Adipocyte (in vitro differentiated cells): ENCODE measurements around the gene LMOD3.

Experiments used
- DNase-seq: peaks from one replicate; pipeline ENCODE4 v3.0.0-alpha.2; 2015; ENCODE audit warnings: low read depth
- H3K27me3 ChIP-seq: replicated peaks from 2 replicates; pipeline ENCODE4 v1.7.0; 2013; ENCODE audit warnings: mild to moderate bottlenecking, low read length, moderate library complexity; ENCODE audit not compliant: control insufficient read depth, insufficient read depth
- H3K36me3 ChIP-seq: 2 replicates; pipeline ENCODE4 v1.7.0; 2013; ENCODE audit warnings: low read length, mild to moderate bottlenecking, moderate library complexity; ENCODE audit not compliant: control insufficient read depth, insufficient read depth, severe bottlenecking
- H3K4me1 ChIP-seq: 2 replicates; pipeline ENCODE4 v1.7.0; 2013; ENCODE audit warnings: mild to moderate bottlenecking, low read length, moderate library complexity; ENCODE audit not compliant: control insufficient read depth, insufficient read depth
- H3K4me3 ChIP-seq: 2 replicates; pipeline ENCODE4 v1.7.0; 2013; ENCODE audit warnings: mild to moderate bottlenecking, low read length, moderate library complexity
- H3K9ac ChIP-seq: 2 replicates; pipeline ENCODE4 v1.7.0; 2013; ENCODE audit warnings: mild to moderate bottlenecking, low read length, moderate library complexity
- H3K9me3 ChIP-seq: 2 replicates; pipeline ENCODE4 v1.7.0; 2013; ENCODE audit warnings: mild to moderate bottlenecking, low read length, moderate library complexity; ENCODE audit not compliant: control insufficient read depth

The LMOD3 gene

GRCh38 chr3:69126216-69126615 lies 3.8 kb upstream of the LMOD3 start:
- no peaks in the 10 kb centered on the region for H3K36me3 ChIP-seq
- H3K27me3 ChIP-seq: peaks cover 10% of the 10 kb centered on the region
- no peak overlapping the region for H3K9ac ChIP-seq
- no peak for DNase-seq
- H3K4me3 ChIP-seq: no peak overlapping the region
- peaks cover 7% of the 10 kb centered on the region for H3K4me1 ChIP-seq
- no peaks in the 10 kb centered on the region for H3K9me3 ChIP-seq

DNA sequence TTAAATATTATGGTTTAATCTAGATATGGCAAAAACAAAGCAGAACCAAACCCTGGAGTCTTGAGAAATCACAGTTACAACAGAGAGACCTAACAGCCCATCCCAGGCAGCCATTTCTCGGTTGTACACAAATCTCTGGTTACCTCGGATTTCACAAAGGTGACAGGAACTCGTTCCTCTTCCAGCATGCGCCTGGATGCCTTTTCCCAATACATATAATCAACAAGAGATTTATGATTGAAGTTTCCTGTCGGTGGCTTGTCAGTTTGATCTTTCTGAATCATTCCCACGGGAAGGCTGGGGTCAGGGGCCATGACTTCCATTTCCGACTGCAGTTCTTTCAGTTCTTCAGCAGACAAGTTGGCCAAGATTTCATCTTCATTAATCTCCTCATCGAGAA lies 445 bp downstream of the LMOD3 start:
- peaks cover under 1% of the 10 kb centered on the region for H3K4me1 ChIP-seq
- H3K36me3 ChIP-seq: no peaks in the 10 kb centered on the region
- no peak overlapping the region for H3K9ac ChIP-seq
- H3K4me3 ChIP-seq: no peak overlapping the region
- no peaks in the 10 kb centered on the region for H3K9me3 ChIP-seq
- H3K27me3 ChIP-seq: peaks cover 4% of the 10 kb centered on the region
- DNase-seq: no peak

GRCh38 chr3:69121513-69121912 lies 882 bp downstream of the LMOD3 start:
- H3K4me3 ChIP-seq: no peak overlapping the region
- no peaks in the 10 kb centered on the region for H3K36me3 ChIP-seq
- H3K4me1 ChIP-seq: peaks cover 5% of the 10 kb centered on the region
- DNase-seq: no peak
- no peaks in the 10 kb centered on the region for H3K9me3 ChIP-seq
- peaks cover under 1% of the 10 kb centered on the region for H3K27me3 ChIP-seq
- no peak overlapping the region for H3K9ac ChIP-seq

- no peak overlapping the region for H3K4me3 ChIP-seq
- no peak overlapping the region for H3K9ac ChIP-seq
- peak; percentile 84 for DNase-seq
- H3K4me1 ChIP-seq: peaks cover 10% of the 10 kb centered on the region
- no peaks in the 10 kb centered on the region for H3K27me3 ChIP-seq
- no peaks in the 10 kb centered on the region for H3K9me3 ChIP-seq
- H3K36me3 ChIP-seq: no peaks in the 10 kb centered on the region
Observed at GRCh38 chr3:69120879-69121464, 1.4 kb downstream of the LMOD3 start.

DNA sequence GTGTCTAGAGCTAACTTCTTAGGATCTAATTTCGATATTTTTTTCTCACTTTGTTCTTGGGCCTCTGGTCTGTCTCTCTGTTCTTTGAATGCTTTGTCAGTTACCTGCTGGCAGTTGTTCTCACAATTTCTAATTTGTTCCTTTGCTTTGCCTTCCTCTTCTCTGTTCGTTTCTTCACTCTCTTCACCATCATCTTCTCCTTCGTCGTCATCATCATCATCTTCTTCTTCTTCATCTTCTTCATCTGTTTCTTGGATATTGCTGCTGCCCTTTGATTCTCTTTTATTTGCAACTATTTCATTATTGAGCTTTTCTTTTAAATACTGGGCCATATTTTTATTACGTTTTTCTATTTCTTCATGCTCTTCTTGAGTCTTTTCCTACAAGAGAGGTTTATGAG lies 2.7 kb downstream of the LMOD3 start:
- Histone ChIP-seq H3K36me3 (no peaks in the 10 kb centered on the region), H3K4me1 (peaks cover 16% of the 10 kb centered on the region), H3K4me3 (no peak overlapping the region), H3K9me3 (no peaks in the 10 kb centered on the region), H3K9ac (no peak overlapping the region), H3K27me3 (no peaks in the 10 kb centered on the region)
- no peak for DNase-seq

- no peaks in the 10 kb centered on the region for H3K36me3 ChIP-seq
- H3K4me3 ChIP-seq: no peak overlapping the region
- DNase-seq: no peak
- H3K4me1 ChIP-seq: peaks cover 18% of the 10 kb centered on the region
- H3K9ac ChIP-seq: no peak overlapping the region
- no peaks in the 10 kb centered on the region for H3K9me3 ChIP-seq
- H3K27me3 ChIP-seq: no peaks in the 10 kb centered on the region
Observed at GRCh38 chr3:69119138-69119537, 3.3 kb downstream of the LMOD3 start.

DNA sequence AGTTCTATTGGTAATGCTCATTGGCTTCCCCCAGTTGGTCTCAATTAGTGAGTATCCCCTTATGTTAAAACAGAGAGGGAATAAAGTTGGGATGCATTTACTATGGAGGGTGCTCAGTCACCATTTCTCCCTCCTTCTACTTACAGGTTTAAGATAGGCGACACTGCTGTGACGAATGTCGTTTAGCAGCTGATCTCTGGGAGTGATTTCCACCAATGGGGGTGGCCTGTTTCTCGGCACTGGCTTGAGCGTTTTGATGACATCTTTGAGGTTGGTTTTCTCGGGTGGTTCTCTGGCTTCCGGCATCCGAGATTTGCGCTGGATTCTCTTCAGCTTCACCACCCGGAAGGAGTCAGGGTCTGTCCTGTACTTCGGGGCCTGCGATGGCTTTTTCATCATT lies 3.8 kb downstream of the LMOD3 start:
- no peak overlapping the region for H3K4me3 ChIP-seq
- H3K36me3 ChIP-seq: no peaks in the 10 kb centered on the region
- no peak for DNase-seq
- peaks cover 24% of the 10 kb centered on the region for H3K4me1 ChIP-seq
- no peaks in the 10 kb centered on the region for H3K27me3 ChIP-seq
- H3K9me3 ChIP-seq: no peaks in the 10 kb centered on the region
- H3K9ac ChIP-seq: no peak overlapping the region

DNA sequence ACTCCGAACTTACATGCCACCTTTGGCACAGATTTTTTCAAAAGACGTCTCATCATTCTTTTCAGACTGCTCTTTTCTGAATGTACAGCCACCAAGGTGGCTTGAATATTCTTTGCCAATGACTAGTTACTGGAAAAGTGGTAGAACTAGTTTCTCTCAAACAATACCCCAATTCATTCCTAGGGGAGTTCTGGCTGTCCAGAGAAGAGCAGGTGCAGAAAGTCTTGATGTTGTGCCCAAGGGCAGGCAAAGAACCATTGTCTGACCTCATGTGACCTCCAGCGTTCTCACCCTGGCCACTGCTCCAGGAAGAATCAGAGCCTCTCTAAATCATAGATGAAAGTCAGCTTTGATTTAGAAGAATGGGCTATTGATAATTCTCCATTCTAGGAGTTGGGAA lies 5.5 kb downstream of the LMOD3 start:
- no peaks in the 10 kb centered on the region for H3K27me3 ChIP-seq
- DNase-seq: no peak
- no peak overlapping the region for H3K9ac ChIP-seq
- H3K4me1 ChIP-seq: peaks cover 30% of the 10 kb centered on the region
- H3K4me3 ChIP-seq: no peak overlapping the region
- no peaks in the 10 kb centered on the region for H3K9me3 ChIP-seq
- H3K36me3 ChIP-seq: no peaks in the 10 kb centered on the region

DNA sequence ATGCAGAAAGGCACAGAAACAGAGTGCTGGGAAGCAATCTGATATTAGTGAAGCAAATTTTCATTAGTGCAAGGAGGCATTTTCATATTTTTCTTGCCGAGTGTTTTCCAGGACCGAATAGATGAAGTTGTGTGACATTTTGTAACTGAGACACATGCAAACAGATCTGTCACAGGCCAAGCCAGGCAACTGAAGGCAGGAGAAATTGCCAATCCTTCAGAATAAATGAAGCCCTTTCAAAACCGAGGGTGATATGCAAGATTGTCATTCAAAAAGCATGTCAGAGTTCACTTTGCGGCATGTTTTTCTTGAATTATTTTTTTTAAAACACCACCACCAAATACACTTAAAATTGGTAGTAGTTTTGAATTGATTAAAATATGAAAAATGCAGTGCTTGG lies 6.2 kb downstream of the LMOD3 start:
- Histone ChIP-seq H3K9me3 (no peaks in the 10 kb centered on the region), H3K36me3 (no peaks in the 10 kb centered on the region), H3K4me3 (no peak overlapping the region), H3K27me3 (no peaks in the 10 kb centered on the region), H3K9ac (no peak overlapping the region), H3K4me1 (peaks cover 30% of the 10 kb centered on the region)
- no peak for DNase-seq

- H3K4me1 ChIP-seq: peaks cover 30% of the 10 kb centered on the region
- no peak overlapping the region for H3K4me3 ChIP-seq
- no peak for DNase-seq
Observed at GRCh38 chr3:69115731-69116130, 6.7 kb downstream of the LMOD3 start.

GRCh38 chr3:69113536-69113935 lies 8.9 kb downstream of the LMOD3 start:
- Histone ChIP-seq H3K4me1 (peaks cover 30% of the 10 kb centered on the region), H3K9me3 (no peaks in the 10 kb centered on the region), H3K9ac (no peak overlapping the region), H3K36me3 (no peaks in the 10 kb centered on the region), H3K4me3 (no peak overlapping the region), H3K27me3 (no peaks in the 10 kb centered on the region)
- DNase-seq: no peak

More at GRCh38 chr3:69115731-69116130, 6.7 kb downstream of the LMOD3 start:
- H3K9me3 ChIP-seq: no peaks in the 10 kb centered on the region
- no peak overlapping the region for H3K9ac ChIP-seq
- no peaks in the 10 kb centered on the region for H3K27me3 ChIP-seq
- H3K36me3 ChIP-seq: no peaks in the 10 kb centered on the region

DNA sequence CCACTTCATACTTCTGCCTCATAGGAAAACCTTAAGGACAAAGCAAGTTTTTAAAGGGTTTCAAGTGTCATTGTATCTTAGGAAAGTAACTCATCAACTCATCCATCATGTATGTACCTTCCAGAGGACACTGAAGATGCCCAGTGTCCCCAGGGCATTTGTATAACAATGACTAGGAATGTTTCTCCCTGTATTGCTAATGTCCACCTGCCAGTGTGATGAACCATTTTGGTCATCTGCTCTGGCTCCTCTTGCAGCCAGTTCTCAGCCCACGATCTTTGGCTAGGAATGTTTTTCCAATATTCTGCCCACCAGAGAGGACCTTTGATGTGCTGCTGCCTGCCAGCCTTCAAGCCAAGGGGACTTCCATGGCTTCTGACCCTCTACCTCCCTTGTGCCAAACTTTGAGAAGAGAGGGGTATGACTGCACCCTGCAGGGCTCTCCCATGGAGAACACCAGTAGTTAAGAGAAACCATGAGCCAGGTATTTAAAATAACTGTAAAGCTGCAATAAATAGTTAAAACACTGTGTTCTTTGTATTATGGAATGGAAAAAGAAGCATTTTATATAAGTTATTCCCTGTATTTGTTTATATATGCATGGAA lies 11.4 kb downstream of the LMOD3 start:
- Histone ChIP-seq H3K27me3 (no peaks in the 10 kb centered on the region), H3K36me3 (peaks cover 4% of the 10 kb centered on the region), H3K9ac (no peak overlapping the region), H3K9me3 (no peaks in the 10 kb centered on the region), H3K4me1 (peaks cover 28% of the 10 kb centered on the region), H3K4me3 (no peak overlapping the region)
- DNase-seq: no peak
